Umbilical cord (tissue), 2 donors: ENCODE results near the gene CTDNEP1. TPM values are rescaled to one million over a fixed set of nuclear protein-coding genes. Genes with fewer than 3 reads are reported as not detected.
A peak's percentile ranks its signal among the peaks of the same experiment; 100 is the strongest.

Experiments
- DNase-seq: peaks from one replicate; pipeline ENCODE4 v3.0.0-alpha.2; 2015; ENCODE audit warnings: low spot score
- total RNA-seq: library from RNA; depleted of rRNA; stranded (reverse); fragments of >200 nt; gene quantifications from one replicate; pipeline ENCODE4 v1.2.3, GENCODE V29; 2014; ENCODE audit warnings: low replicate concordance; ENCODE audit not compliant: insufficient read depth

CTDNEP1 gene
- total RNA-seq, 1 donor from 2014 or later, result 15.4 TPM

- DNase-seq, result no peak
Observed at GRCh38 chr17:7216242-7217112, 35.1 kb downstream of the CTDNEP1 start.

- DNase-seq, result no peak
Observed at GRCh38 chr17:7215652-7216180, 35.8 kb downstream of the CTDNEP1 start.

GRCh38 chr17:7215136-7215638 is 36.3 kb downstream of the CTDNEP1 start:
- DNase-seq, result no peak

- DNase-seq, result peak; percentile 99
Observed at GRCh38 chr17:7214300-7215135, 37.0 kb downstream of the CTDNEP1 start.

- DNase-seq, result peak; percentile 90
Observed at GRCh38 chr17:7213895-7214299, 37.6 kb downstream of the CTDNEP1 start.

- no peak for DNase-seq
Observed at GRCh38 chr17:7211491-7212273, 39.9 kb downstream of the CTDNEP1 start.

- no peak for DNase-seq
Observed at GRCh38 chr17:7208754-7209460, 42.6 kb downstream of the CTDNEP1 start.

- DNase-seq, result no peak
Observed at GRCh38 chr17:7208027-7208571, 43.4 kb downstream of the CTDNEP1 start.

GRCh38 chr17:7207120-7208001 is 44.2 kb downstream of the CTDNEP1 start:
- no peak for DNase-seq

- no peak for DNase-seq
Observed at GRCh38 chr17:7205561-7205960, 46.0 kb downstream of the CTDNEP1 start.

GRCh38 chr17:7204828-7205461 is 46.6 kb downstream of the CTDNEP1 start:
- DNase-seq, result peak; percentile 93

GRCh38 chr17:7204336-7204735 is 47.2 kb downstream of the CTDNEP1 start:
- DNase-seq, result no peak

GRCh38 chr17:7203391-7203790 is 48.1 kb downstream of the CTDNEP1 start:
- no peak for DNase-seq

- DNase-seq, result no peak
Observed at GRCh38 chr17:7196651-7197401, 54.7 kb downstream of the CTDNEP1 start.

- DNase-seq, result no peak
Observed at GRCh38 chr17:7195971-7196370, 55.6 kb downstream of the CTDNEP1 start.
